Astrocyte (in vitro differentiated cells and primary cell): ENCODE measurements around the gene BORCS6. TPM values are rescaled to one million over a fixed set of nuclear protein-coding genes. Genes with fewer than 3 reads are reported as not detected.

Source experiments
- DNase-seq: peaks from one replicate; pipeline ENCODE4 v3.0.0-alpha.2; 2010; ENCODE audit warnings: low read depth
- FAIRE-seq: peaks from 2 replicates; lab custom pipeline; 2011; peaks lifted over from hg19 to GRCh38; lab: Jason Lieb, UNC
- H2AFZ ChIP-seq: 2 replicates; pipeline ENCODE4 v1.6.0; 2012; ENCODE audit warnings: low read depth, low read length, inconsistent platforms
- H3K27ac ChIP-seq: 2 replicates; pipeline ENCODE4 v1.5.1; 2011; ENCODE audit warnings: low read depth, low read length, inconsistent platforms
- H3K27me3 ChIP-seq: 2 replicates; pipeline ENCODE4 v1.6.0; 2011; ENCODE audit warnings: low read length, inconsistent platforms; ENCODE audit not compliant: insufficient read depth
- H3K36me3 ChIP-seq: 2 replicates; pipeline ENCODE4 v1.5.1; 2011; ENCODE audit warnings: low read length, inconsistent platforms; ENCODE audit not compliant: insufficient read depth
- H3K4me1 ChIP-seq: 2 replicates; pipeline ENCODE4 v1.5.1; 2011; ENCODE audit warnings: low read length, inconsistent platforms; ENCODE audit not compliant: insufficient read depth
- H3K4me2 ChIP-seq: 2 replicates; pipeline ENCODE4 v1.6.0; 2012; ENCODE audit warnings: low read length, inconsistent platforms
- H3K4me3 ChIP-seq: 2 replicates; pipeline ENCODE4 v1.5.1; 2011; ENCODE audit warnings: low read depth, mild to moderate bottlenecking, low read length, inconsistent platforms; ENCODE audit not compliant: insufficient read depth
- H3K79me2 ChIP-seq: 2 replicates; pipeline ENCODE4 v1.6.0; 2012; ENCODE audit warnings: mild to moderate bottlenecking, low read length, inconsistent platforms; ENCODE audit not compliant: insufficient read depth
- H3K9ac ChIP-seq: 2 replicates; pipeline ENCODE4 v1.6.0; 2012; ENCODE audit warnings: mild to moderate bottlenecking, low read length, inconsistent platforms
- H3K9me3 ChIP-seq: 2 replicates; pipeline ENCODE4 v1.5.1; 2012; ENCODE audit warnings: low read depth, mild to moderate bottlenecking, low read length, inconsistent platforms; ENCODE audit not compliant: insufficient read depth
- H4K20me1 ChIP-seq: 2 replicates; pipeline ENCODE4 v1.6.0; 2012; ENCODE audit warnings: low read length, inconsistent platforms; ENCODE audit not compliant: insufficient read depth
- H3K27ac Mint-ChIP-seq: one replicate; pipeline ENCODE4 v1.8.0; 2021; ENCODE audit warnings: mild to moderate bottlenecking, mixed read lengths; ENCODE audit not compliant: unreplicated experiment
- H3K27me3 Mint-ChIP-seq: one replicate; pipeline ENCODE4 v1.8.0; 2021; ENCODE audit warnings: low read depth, mixed read lengths; ENCODE audit not compliant: unreplicated experiment
- H3K36me3 Mint-ChIP-seq: one replicate; pipeline ENCODE4 v1.8.0; 2021; ENCODE audit warnings: low read depth, mixed read lengths; ENCODE audit not compliant: unreplicated experiment
- H3K4me1 Mint-ChIP-seq: one replicate; pipeline ENCODE4 v1.8.0; 2021; ENCODE audit warnings: low read depth, mixed read lengths; ENCODE audit not compliant: unreplicated experiment
- H3K4me3 Mint-ChIP-seq: one replicate; pipeline ENCODE4 v1.8.0; 2021; ENCODE audit warnings: mild to moderate bottlenecking, moderate library complexity, mixed read lengths; ENCODE audit not compliant: unreplicated experiment
- H3K9me3 Mint-ChIP-seq: one replicate; pipeline ENCODE4 v1.8.0; 2021; ENCODE audit warnings: mild to moderate bottlenecking, mixed read lengths; ENCODE audit not compliant: unreplicated experiment
- EZH2 ChIP-seq: IDR thresholded peaks from 2 replicates; pipeline ENCODE4 v1.6.1; 2012; ENCODE audit warnings: mild to moderate bottlenecking, low read length, inconsistent platforms; ENCODE audit not compliant: insufficient read depth
- total RNA-seq: library from RNA; stranded (reverse); gene quantifications from 2 replicates; pipeline ENCODE4 v1.2.1, GENCODE V29; 2021
- TF ChIP-seq, protein P1 (sequence below): IDR thresholded peaks from 2 replicates; pipeline ENCODE4 v1.5.1; 2011; ENCODE audit warnings: low read depth, mild to moderate bottlenecking, inconsistent platforms, low read length, moderate library complexity; ENCODE audit not compliant: insufficient read depth

BORCS6 gene
- total RNA-seq, 1 donor from 2014 or later = 6.6 TPM

DNA sequence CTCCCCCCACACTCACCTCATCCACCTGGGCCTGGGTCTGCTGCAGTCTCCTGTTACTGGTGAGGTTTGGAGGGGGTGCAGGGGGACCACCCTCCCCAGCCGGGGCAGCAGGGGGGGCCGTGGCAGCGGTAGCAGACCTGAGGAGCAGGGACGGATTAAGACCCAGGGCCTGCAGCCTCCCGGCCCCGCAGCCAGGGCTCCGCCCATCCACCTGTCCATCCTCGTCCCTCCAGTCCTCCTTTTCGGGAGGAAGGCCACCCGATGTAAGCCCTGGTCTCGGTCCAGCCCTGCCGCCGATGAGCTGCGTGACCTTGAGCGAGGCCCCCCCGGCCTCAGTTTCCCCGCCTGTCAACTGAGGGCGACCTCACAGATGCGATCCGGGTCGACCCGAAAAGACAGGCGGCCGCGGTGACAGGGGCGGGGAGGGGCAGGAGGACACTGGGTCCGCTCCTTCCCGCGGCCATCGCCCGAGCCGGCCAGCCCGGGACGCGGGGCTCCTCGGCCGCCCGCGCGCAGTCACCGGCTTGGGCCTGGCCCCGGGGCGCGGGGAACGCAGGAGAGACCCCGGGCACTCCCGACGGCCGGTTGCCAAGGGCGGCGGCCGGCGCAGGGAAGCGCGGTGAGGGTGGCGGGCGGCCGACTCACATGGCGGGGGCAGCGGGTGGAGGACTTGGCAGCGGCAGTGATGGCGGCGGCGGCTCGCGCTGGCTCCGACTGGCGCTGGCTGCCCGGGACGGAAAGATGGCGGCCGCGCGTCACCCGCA is 27.6 kb downstream of the BORCS6 start, which contains the start of gene VAMP2:
TSS of gene VAMP2 (minus strand) at position 716 of the 764 bp plus-strand sequence. CDS start at position 647, 69 bp downstream.
- no peaks in the 10 kb centered on the region for H3K27me3 ChIP-seq
- Mint-ChIP-seq H3K27ac (peak within 1 kb of the TSS; percentile 96), H3K36me3 (peaks cover 2% of the 10 kb centered on the region), H3K4me1 (peaks cover 25% of the 10 kb centered on the region), H3K4me3 (peak within 1 kb of the TSS; percentile 87), H3K9me3 (no peaks in the 10 kb centered on the region), H3K27me3 (no peaks in the 10 kb centered on the region)
- H4K20me1 ChIP-seq = peaks cover 37% of the 10 kb centered on the region
- peaks cover 38% of the 10 kb centered on the region for H3K4me1 ChIP-seq
- peak within 1 kb of the TSS; percentile 91 for H3K27ac ChIP-seq
- H3K9ac ChIP-seq = peak within 1 kb of the TSS; percentile 100
- no peaks in the 10 kb centered on the region for H3K9me3 ChIP-seq
- no peak for FAIRE-seq
- peaks cover 11% of the 10 kb centered on the region for H3K36me3 ChIP-seq
- H2AFZ ChIP-seq = peak within 1 kb of the TSS; percentile 93
- H3K4me3 ChIP-seq = peak within 1 kb of the TSS; percentile 94
- peak within 1 kb of the TSS; percentile 93 for H3K4me2 ChIP-seq
- no peak for DNase-seq
- TF ChIP-seq, protein P1, sequence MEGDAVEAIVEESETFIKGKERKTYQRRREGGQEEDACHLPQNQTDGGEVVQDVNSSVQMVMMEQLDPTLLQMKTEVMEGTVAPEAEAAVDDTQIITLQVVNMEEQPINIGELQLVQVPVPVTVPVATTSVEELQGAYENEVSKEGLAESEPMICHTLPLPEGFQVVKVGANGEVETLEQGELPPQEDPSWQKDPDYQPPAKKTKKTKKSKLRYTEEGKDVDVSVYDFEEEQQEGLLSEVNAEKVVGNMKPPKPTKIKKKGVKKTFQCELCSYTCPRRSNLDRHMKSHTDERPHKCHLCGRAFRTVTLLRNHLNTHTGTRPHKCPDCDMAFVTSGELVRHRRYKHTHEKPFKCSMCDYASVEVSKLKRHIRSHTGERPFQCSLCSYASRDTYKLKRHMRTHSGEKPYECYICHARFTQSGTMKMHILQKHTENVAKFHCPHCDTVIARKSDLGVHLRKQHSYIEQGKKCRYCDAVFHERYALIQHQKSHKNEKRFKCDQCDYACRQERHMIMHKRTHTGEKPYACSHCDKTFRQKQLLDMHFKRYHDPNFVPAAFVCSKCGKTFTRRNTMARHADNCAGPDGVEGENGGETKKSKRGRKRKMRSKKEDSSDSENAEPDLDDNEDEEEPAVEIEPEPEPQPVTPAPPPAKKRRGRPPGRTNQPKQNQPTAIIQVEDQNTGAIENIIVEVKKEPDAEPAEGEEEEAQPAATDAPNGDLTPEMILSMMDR = no peak
- TF ChIP-seq EZH2 = no peak
- peaks cover 34% of the 10 kb centered on the region for H3K79me2 ChIP-seq

DNA sequence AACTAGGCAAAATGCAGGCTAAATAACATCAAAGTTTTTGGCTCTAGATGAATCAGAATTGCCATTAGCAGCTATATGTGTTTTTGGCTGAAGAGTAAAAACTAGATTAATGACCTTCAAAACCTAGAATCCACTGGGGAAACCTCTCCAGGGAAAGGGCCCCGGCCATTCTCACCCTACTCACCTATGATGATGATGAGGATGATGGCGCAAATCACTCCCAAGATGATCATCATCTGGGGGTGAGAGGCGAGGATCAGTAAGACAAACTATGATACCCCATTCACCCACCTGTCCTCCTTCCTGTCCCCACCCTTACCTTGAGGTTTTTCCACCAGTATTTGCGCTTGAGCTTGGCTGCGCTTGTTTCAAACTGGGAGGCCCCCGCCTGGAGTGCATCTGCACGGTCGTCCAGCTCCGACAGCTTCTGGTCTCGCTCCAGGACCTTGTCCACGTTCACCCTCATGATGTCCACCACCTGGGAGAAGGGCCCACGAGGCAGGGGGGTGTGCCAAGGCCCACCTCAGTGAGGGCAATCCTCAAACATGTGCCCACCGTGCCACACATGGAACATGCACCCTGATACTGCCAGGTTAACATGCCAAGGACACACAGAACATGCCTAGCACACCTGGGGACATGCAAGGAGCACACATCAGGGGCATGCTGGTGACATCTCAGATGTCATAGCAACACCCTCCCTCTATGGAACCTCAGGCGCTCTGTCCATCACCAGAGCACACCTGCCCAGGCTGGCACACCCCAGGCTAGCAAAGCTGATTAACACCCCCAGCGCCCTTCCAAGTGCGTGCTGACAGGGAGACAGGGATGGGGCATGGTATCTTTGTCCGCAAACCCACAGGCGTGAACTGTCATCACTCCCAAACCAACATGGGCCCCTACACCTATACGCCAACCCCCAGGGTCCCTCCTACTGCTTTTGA is 28.4 kb downstream of the BORCS6 start:
- Histone ChIP-seq H4K20me1 (peaks cover 37% of the 10 kb centered on the region), H3K79me2 (peaks cover 34% of the 10 kb centered on the region), H3K4me2 (peak overlapping the region; percentile 93), H3K27ac (peak overlapping the region; percentile 91), H3K4me3 (peak overlapping the region; percentile 94), H3K36me3 (peaks cover 11% of the 10 kb centered on the region), H3K9ac (peak overlapping the region; percentile 100), H2AFZ (no peak overlapping the region), H3K4me1 (peaks cover 43% of the 10 kb centered on the region), H3K9me3 (no peaks in the 10 kb centered on the region), H3K27me3 (no peaks in the 10 kb centered on the region)
- H3K4me3 Mint-ChIP-seq = peak overlapping the region; percentile 87
- peaks cover 25% of the 10 kb centered on the region for H3K4me1 Mint-ChIP-seq
- H3K27me3 Mint-ChIP-seq = no peaks in the 10 kb centered on the region
- TF ChIP-seq, protein P1 = no peak
- no peak for TF ChIP-seq EZH2
- H3K36me3 Mint-ChIP-seq = peaks cover 2% of the 10 kb centered on the region
- DNase-seq = no peak
- no peaks in the 10 kb centered on the region for H3K9me3 Mint-ChIP-seq
- no peak for FAIRE-seq
- peak overlapping the region; percentile 84 for H3K27ac Mint-ChIP-seq
